Measurements from ENCODE around the gene NOVA2. TPM values are rescaled to one million over a fixed set of nuclear protein-coding genes. Genes with fewer than 3 reads are reported as not detected.

Gene NOVA2
- total and polyA plus RNA-seq, 2 donors = 0.09 to 1.0 TPM

DNA sequence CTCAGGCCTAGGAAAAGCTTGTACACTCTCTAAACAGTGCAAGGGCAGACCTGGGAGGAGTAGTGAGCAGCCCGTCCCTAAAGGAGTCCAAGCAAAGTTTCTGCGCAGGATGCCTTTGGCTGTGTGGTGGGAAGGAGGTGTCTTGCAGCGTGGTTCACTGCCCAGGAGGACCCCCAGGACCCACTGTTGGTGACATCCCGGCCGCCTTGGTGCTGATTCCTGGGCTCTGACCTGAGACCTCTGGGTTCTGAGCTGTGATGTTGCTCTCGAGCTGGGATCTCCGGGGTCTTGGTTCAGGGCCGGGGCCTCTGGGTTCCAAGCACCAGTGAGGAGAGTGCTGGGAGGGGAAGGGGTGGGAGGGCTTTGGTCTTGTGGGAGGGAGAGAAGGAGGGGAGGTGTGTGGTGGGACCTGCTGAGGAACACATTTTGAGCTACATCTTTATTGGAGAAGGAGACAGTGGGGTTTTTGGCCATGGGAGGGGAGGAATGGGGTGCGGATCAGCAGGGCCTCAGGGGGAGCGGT, 45.1 kb upstream of the NOVA2 start:
- Histone ChIP-seq H3K9me3 (ENCODE audit: control insufficient read depth in 2 of 2, insufficient read depth in 1 of 2, low read length in 1 of 2) (peaks cover 2 to 5% of the 10 kb centered on the region in 2 donors), H3K36me3 (ENCODE audit: control insufficient read depth in 2 of 2, insufficient read depth in 2 of 2, low read length in 1 of 2) (peaks cover 0 to 4% of the 10 kb centered on the region in 2 donors), H3K4me3 (ENCODE audit: low read length in 2 of 2) (no peak overlapping the region), H3K27me3 (ENCODE audit: control insufficient read depth in 2 of 2, insufficient read depth in 1 of 2, low read length in 1 of 2) (peaks cover 35 to 61% of the 10 kb centered on the region in 2 donors), H3K4me1 (ENCODE audit: control insufficient read depth in 2 of 2, insufficient read depth in 2 of 2, low read length in 2 of 2) (peaks cover 8 to 14% of the 10 kb centered on the region in 2 donors), H3K27ac (ENCODE audit: low read depth in 1 of 2, low read length in 1 of 2) (no peak overlapping the region)
- WGBS = 99% methylated on average over 10 of the region's 10 CpGs
- no peak for DNase-seq (ENCODE audit: low read depth in 6 of 9, low spot score in 9 of 9)

DNA sequence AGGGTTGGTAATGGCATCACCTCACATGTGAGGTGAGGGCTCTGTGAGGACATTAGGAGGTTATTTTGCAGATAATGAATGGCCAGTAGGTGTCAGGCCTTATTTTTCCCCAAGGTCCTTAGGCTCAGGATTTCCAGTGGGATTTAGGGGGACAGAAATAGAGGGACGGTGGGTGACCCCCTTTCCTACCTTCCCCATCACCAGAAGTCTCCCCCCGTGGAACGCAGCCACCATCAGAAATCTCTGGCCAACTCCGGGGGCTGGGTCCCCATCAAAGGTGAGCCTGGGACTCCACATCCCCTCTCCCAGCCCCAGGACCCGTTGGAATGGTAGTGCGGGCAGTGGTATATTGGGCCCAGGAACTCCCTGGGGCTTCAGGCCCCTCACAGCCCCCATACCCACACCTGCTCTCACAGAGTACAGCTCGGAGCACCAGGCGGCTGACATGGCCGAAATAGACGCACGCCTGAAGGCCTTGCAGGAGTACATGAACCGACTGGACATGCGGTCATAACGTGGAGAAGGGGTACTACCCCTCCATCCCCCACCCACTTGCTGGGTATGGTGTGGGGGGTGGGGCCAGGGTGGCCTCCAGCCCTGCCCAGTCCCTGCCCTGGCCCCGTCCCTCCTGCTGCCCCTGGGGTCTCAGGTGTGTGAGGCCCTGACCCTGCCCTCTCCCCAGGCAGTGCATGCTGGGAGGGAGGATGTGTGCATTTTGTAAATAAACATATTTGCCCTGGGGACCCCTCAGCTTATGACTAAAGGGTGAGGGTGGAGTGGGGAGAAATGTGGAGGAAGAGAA, 44.4 kb upstream of the NOVA2 start:
- Histone ChIP-seq H3K36me3 (ENCODE audit: control insufficient read depth in 2 of 2, insufficient read depth in 2 of 2, low read length in 1 of 2) (peaks cover 0 to 4% of the 10 kb centered on the region in 2 donors), H3K4me3 (ENCODE audit: low read length in 2 of 2) (no peak overlapping the region), H3K27me3 (ENCODE audit: control insufficient read depth in 2 of 2, insufficient read depth in 1 of 2, low read length in 1 of 2) (peaks cover 35 to 61% of the 10 kb centered on the region in 2 donors), H3K4me1 (ENCODE audit: control insufficient read depth in 2 of 2, insufficient read depth in 2 of 2, low read length in 2 of 2) (peaks cover 8 to 14% of the 10 kb centered on the region in 2 donors), H3K9me3 (ENCODE audit: control insufficient read depth in 2 of 2, insufficient read depth in 1 of 2, low read length in 1 of 2) (peaks cover 2 to 5% of the 10 kb centered on the region in 2 donors), H3K27ac (ENCODE audit: low read depth in 1 of 2, low read length in 1 of 2) (no peak overlapping the region)
- DNase-seq (ENCODE audit: low read depth in 6 of 9, low spot score in 9 of 9) = no peak
- WGBS = 99% methylated on average over 15 of the region's 15 CpGs

DNA sequence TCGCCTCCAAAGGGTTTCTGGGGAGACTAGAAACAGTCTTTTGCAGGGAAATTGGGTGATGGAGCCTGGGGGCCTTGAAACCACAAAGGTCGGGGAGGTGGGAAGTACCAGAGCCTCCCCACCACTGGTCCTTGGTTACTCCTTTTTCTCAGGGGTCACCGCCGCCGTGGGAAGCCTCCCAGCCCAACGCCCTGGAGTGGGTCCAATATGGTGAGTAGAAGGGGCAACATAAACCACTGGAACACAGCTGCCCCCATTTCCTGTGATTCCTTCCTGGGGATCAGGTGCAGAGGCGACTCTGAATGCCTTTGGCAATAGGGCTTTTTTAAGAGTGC, 43.4 kb upstream of the NOVA2 start:
- Histone ChIP-seq H3K9me3 (ENCODE audit: control insufficient read depth in 2 of 2, insufficient read depth in 1 of 2, low read length in 1 of 2) (peaks cover 2 to 5% of the 10 kb centered on the region in 2 donors), H3K27me3 (ENCODE audit: control insufficient read depth in 2 of 2, insufficient read depth in 1 of 2, low read length in 1 of 2) (peaks cover 30 to 52% of the 10 kb centered on the region in 2 donors), H3K4me1 (ENCODE audit: control insufficient read depth in 2 of 2, insufficient read depth in 2 of 2, low read length in 2 of 2) (peaks cover 8 to 14% of the 10 kb centered on the region in 2 donors), H3K27ac (ENCODE audit: low read depth in 1 of 2, low read length in 1 of 2) (no peak overlapping the region), H3K4me3 (ENCODE audit: low read length in 2 of 2) (no peak overlapping the region), H3K36me3 (ENCODE audit: control insufficient read depth in 2 of 2, insufficient read depth in 2 of 2, low read length in 1 of 2) (peaks cover 0 to 4% of the 10 kb centered on the region in 2 donors)
- WGBS = 63% methylated on average over 7 of the region's 7 CpGs
- DNase-seq (ENCODE audit: low read depth in 6 of 9, low spot score in 9 of 9) = no peak

DNA sequence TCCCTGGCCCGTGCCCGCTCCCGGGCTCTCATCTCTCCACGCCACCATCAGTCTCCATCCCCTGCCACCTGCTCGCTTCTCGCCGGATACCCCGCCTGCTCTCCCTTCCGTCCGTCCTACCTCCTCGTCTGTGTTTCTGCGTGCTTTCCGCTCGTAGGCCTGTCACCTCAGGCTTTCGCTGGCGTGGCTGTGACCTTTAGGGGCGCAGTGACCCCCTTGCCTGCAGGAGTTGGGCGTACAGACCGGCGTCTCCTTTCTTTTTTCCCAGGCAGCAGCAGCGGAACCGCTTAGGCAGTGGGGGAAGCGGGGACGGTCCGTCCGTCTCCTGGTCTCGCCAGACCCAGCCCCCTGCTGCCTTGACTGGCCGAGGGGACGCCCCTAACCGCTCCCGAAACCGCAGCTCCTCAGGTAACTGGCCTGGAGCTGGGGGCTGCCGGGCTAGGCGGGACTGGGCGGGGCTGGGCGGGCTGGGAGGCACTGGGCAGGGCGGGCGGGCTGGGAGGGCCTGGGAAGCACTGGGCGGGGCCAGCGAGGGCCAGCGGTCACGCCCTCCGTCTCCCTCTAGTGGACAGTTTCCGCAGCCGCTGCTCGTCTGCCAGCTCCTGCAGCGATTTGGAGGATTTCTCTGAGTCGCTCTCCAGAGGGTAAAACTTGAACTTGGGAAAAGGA, 42.9 kb upstream of the NOVA2 start:
- 2% methylated on average over 48 of the region's 48 CpGs for WGBS

DNA sequence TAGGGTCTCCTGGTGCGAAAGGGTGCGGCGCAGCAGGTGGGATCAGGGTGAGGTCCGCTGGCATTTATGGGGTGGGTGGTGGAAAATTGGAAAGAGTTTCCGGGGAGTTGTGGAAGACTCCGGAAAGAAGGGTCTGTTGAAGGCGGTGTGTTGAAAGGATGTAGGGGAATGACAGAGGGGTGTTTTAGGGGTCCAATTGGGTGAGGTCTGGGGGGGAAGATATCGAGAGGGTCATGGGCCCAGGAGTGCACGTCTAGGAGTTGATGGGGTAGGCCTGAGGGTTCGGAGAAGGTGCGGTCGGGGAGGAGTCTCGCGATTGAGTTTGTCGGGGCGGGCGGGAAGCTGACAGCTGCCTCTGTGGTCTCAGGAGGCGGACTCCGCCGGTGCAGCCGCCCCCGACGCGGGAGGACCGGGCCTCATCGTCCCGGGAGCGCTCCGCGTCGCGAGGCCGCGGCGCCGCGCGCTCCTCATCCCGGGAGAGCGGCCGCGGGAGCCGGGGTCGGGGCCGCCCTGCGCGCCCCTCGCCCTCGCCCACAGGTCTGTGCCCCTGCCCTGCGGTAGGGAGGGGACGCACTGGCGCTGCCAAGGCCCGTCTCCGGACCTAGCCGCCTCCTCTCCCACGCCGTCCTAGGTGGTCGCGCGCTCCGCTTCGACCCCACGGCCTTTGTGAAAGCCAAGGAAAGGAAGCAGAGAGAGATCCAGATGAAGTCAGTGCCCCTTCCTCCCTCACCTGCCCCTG, 42.2 kb upstream of the NOVA2 start:
- Histone ChIP-seq H3K27me3 (ENCODE audit: control insufficient read depth in 2 of 2, insufficient read depth in 1 of 2, low read length in 1 of 2) (peaks cover 30 to 40% of the 10 kb centered on the region in 2 donors), H3K4me3 (ENCODE audit: low read length in 2 of 2) (peak overlapping the region; percentile 42 to 61), H3K36me3 (ENCODE audit: control insufficient read depth in 2 of 2, insufficient read depth in 2 of 2, low read length in 1 of 2) (peaks cover 0 to 4% of the 10 kb centered on the region in 2 donors), H3K9me3 (ENCODE audit: control insufficient read depth in 2 of 2, insufficient read depth in 1 of 2, low read length in 1 of 2) (peaks cover 2 to 5% of the 10 kb centered on the region in 2 donors), H3K27ac (ENCODE audit: low read depth in 1 of 2, low read length in 1 of 2) (no peak overlapping the region), H3K4me1 (ENCODE audit: control insufficient read depth in 2 of 2, insufficient read depth in 2 of 2, low read length in 2 of 2) (peaks cover 8 to 14% of the 10 kb centered on the region in 2 donors)
- WGBS = 4% methylated on average over 63 of the region's 63 CpGs
- peak in 1 of 9 donors; percentile 26 for DNase-seq (ENCODE audit: low read depth in 6 of 9, low spot score in 9 of 9)

More for the DNA sequence above, 42.9 kb upstream of the NOVA2 start:
- H3K9me3 ChIP-seq (ENCODE audit: control insufficient read depth in 2 of 2, insufficient read depth in 1 of 2, low read length in 1 of 2) = peaks cover 2 to 5% of the 10 kb centered on the region in 2 donors
- peaks cover 0 to 4% of the 10 kb centered on the region in 2 donors for H3K36me3 ChIP-seq (ENCODE audit: control insufficient read depth in 2 of 2, insufficient read depth in 2 of 2, low read length in 1 of 2)
- H3K4me3 ChIP-seq (ENCODE audit: low read length in 2 of 2) = peak overlapping the region; percentile 42 to 61
- H3K4me1 ChIP-seq (ENCODE audit: control insufficient read depth in 2 of 2, insufficient read depth in 2 of 2, low read length in 2 of 2) = peaks cover 8 to 14% of the 10 kb centered on the region in 2 donors
- no peak overlapping the region for H3K27ac ChIP-seq (ENCODE audit: low read depth in 1 of 2, low read length in 1 of 2)
- peak in 7 of 9 donors; percentile 55 to 84 (median 71) for DNase-seq (ENCODE audit: low read depth in 6 of 9, low spot score in 9 of 9)
- peaks cover 30 to 47% of the 10 kb centered on the region in 2 donors for H3K27me3 ChIP-seq (ENCODE audit: control insufficient read depth in 2 of 2, insufficient read depth in 1 of 2, low read length in 1 of 2)

DNA sequence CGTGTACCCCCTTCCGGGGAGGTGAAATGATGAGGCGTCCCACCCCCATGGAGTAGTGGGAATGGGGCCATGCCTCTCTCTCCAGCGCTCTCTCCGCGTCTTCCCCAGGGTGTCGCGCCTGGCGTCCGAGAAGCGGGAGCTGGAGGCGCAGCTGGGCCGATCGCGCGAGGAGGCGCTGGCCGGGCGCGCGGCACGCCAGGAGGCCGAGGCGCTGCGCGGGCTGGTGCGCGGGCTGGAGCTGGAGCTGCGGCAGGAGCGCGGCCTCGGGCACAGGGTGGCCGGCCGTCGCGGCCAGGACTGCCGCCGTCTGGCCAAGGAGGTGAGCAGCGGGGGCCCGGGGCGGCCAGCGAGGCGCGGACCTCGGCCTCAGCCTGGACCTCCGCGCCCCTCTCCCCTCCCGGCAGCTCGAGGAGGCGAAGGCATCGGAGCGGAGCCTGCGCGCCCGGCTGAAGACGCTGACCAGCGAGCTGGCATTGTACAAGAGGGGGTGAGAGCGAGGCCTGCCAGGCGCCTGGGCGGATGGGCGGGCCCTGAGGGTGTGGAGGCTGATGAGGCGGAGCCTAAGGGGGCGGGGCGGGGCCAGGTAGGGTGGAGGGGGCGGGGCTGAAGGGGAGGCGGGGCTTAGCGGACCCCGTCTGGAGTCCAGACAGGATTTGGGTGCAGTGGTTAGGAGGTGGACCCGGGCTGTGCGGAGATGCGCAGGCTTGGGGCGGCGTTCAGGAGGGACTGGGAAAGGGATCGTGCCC, 41.4 kb upstream of the NOVA2 start:
- peak in 3 of 9 donors; percentile 25 to 37 (median 27) for DNase-seq (ENCODE audit: low read depth in 6 of 9, low spot score in 9 of 9)
- Histone ChIP-seq H3K4me3 (ENCODE audit: low read length in 2 of 2) (peak overlapping the region in 1 of 2 donors; percentile 61), H3K36me3 (ENCODE audit: control insufficient read depth in 2 of 2, insufficient read depth in 2 of 2, low read length in 1 of 2) (peaks cover 0 to 4% of the 10 kb centered on the region in 2 donors), H3K27me3 (ENCODE audit: control insufficient read depth in 2 of 2, insufficient read depth in 1 of 2, low read length in 1 of 2) (peaks cover 30 to 40% of the 10 kb centered on the region in 2 donors), H3K27ac (ENCODE audit: low read depth in 1 of 2, low read length in 1 of 2) (no peak overlapping the region), H3K4me1 (ENCODE audit: control insufficient read depth in 2 of 2, insufficient read depth in 2 of 2, low read length in 2 of 2) (peaks cover 8 to 14% of the 10 kb centered on the region in 2 donors), H3K9me3 (ENCODE audit: control insufficient read depth in 2 of 2, insufficient read depth in 1 of 2, low read length in 1 of 2) (peaks cover 2 to 5% of the 10 kb centered on the region in 2 donors)
- WGBS = 12% methylated on average over 74 of the region's 74 CpGs

DNA sequence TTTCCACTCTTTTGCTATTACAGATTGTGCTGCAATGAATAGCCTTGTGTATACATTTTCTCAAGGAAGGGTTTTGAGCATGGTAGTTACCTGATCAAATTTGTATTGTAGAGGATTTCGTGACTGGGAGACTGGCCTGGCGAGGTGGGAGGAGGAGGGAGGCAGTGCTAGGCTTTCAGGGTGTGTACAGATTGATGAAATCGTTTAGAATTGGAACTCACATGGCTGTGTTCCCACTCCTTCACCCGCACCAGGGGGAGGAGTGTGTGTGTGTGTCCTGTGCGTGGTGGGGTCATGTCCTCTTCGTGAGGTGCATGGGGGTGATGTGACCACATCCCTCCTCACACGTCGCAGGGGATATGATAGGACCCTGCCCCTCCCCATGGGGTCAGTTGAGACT, 40.9 kb upstream of the NOVA2 start:
- 59% methylated on average over 8 of the region's 8 CpGs for WGBS
- Histone ChIP-seq H3K4me3 (ENCODE audit: low read length in 2 of 2) (no peak overlapping the region), H3K36me3 (ENCODE audit: control insufficient read depth in 2 of 2, insufficient read depth in 2 of 2, low read length in 1 of 2) (peaks cover 0 to 4% of the 10 kb centered on the region in 2 donors), H3K4me1 (ENCODE audit: control insufficient read depth in 2 of 2, insufficient read depth in 2 of 2, low read length in 2 of 2) (peaks cover 8 to 14% of the 10 kb centered on the region in 2 donors), H3K27ac (ENCODE audit: low read depth in 1 of 2, low read length in 1 of 2) (no peak overlapping the region), H3K27me3 (ENCODE audit: control insufficient read depth in 2 of 2, insufficient read depth in 1 of 2, low read length in 1 of 2) (peaks cover 30 to 40% of the 10 kb centered on the region in 2 donors), H3K9me3 (ENCODE audit: control insufficient read depth in 2 of 2, insufficient read depth in 1 of 2, low read length in 1 of 2) (peaks cover 2 to 5% of the 10 kb centered on the region in 2 donors)
- DNase-seq (ENCODE audit: low read depth in 6 of 9, low spot score in 9 of 9) = no peak
